HG03103 (cell line): ENCODE results near the gene CDC123.
A peak's percentile ranks its signal among the peaks of the same experiment; 100 is the strongest.
"Not testable (repeated sequence)": the region's sequence is repeated elsewhere in the genome, so short reads cannot be mapped to it uniquely, and the experiment has no call there.

ENCODE experiments used
- ATAC-seq: cut with Tn5 transposase; IDR thresholded peaks from one replicate; pipeline ENCODE4 v1.9.1; 2021; ENCODE audit warnings: low read depth; ENCODE audit not compliant: unreplicated experiment

The CDC123 gene

GRCh38 chr10:12195603-12196506 is at the start of gene CDC123, which contains the start of gene NUDT5:
CDC123 (plus strand) TSS chr10:12196188; CDS start chr10:12196246, 58 bp downstream.
NUDT5 (minus strand) TSS chr10:12195891; CDS start chr10:12186291, 9,600 bp downstream.
- peak; percentile 84 for ATAC-seq

GRCh38 chr10:12150163-12150562 is 45.8 kb upstream of the CDC123 start:
- no peak for ATAC-seq

GRCh38 chr10:12154516-12154915 is 41.5 kb upstream of the CDC123 start:
- no peak for ATAC-seq

- ATAC-seq, result no peak
Measured at GRCh38 chr10:12156367-12157123, 39.4 kb upstream of the CDC123 start.

- ATAC-seq, result no peak
Measured at GRCh38 chr10:12158111-12158510, 37.9 kb upstream of the CDC123 start.

GRCh38 chr10:12160664-12161063 is 35.3 kb upstream of the CDC123 start:
- ATAC-seq, result no peak

- ATAC-seq, result no peak
Measured at GRCh38 chr10:12162927-12163326, 33.1 kb upstream of the CDC123 start.

- ATAC-seq, result no peak
Measured at GRCh38 chr10:12164085-12164484, 31.9 kb upstream of the CDC123 start.

GRCh38 chr10:12165036-12165435 is 31.0 kb upstream of the CDC123 start:
- no peak for ATAC-seq

GRCh38 chr10:12165999-12166775 is 29.8 kb upstream of the CDC123 start:
- no peak for ATAC-seq

- ATAC-seq, result not testable (repeated sequence)
Measured at GRCh38 chr10:12171512-12171911, 24.5 kb upstream of the CDC123 start.

- no peak for ATAC-seq
Measured at GRCh38 chr10:12177642-12178041, 18.3 kb upstream of the CDC123 start.

GRCh38 chr10:12179606-12180170 is 16.3 kb upstream of the CDC123 start:
- ATAC-seq, result no peak

- ATAC-seq, result no peak
Measured at GRCh38 chr10:12180221-12180974, 15.6 kb upstream of the CDC123 start.

GRCh38 chr10:12181065-12181775 is 14.8 kb upstream of the CDC123 start:
- no peak for ATAC-seq

GRCh38 chr10:12184165-12184564 is 11.8 kb upstream of the CDC123 start:
- no peak for ATAC-seq

GRCh38 chr10:12186323-12186722 is 9.7 kb upstream of the CDC123 start:
- ATAC-seq, result no peak

- ATAC-seq, result no peak
Measured at GRCh38 chr10:12187321-12187905, 8.6 kb upstream of the CDC123 start.

GRCh38 chr10:12188656-12189055 is 7.3 kb upstream of the CDC123 start:
- ATAC-seq, result no peak
